WTC11 (cell line): Measurements from ENCODE around the gene PRR22. TPM values are rescaled to one million over a fixed set of nuclear protein-coding genes. Genes with fewer than 3 reads are reported as not detected.

ENCODE experiments used
- ATAC-seq: fragments of 200-7000 bp; cut with Tn5 transposase; 2 replicates; pipeline ENCODE4 v1.10.0; 2021; ENCODE audit warnings: mild to moderate bottlenecking, moderate library complexity
- CTCF ChIA-PET: fragments of 300-600 bp; sonication (Branson Sonifier 250); formaldehyde crosslinking; loops from one replicate; lab custom pipeline; 2021; ENCODE audit warnings: antibody characterized with exemption; lab: Charles Lee
- POLR2A ChIA-PET: fragments of 350-600 bp; sonication (Branson Sonifier 250); formaldehyde crosslinking; loops from one replicate; lab custom pipeline; 2021; ENCODE audit warnings: antibody characterized with exemption; lab: Charles Lee
- DNase-seq: peaks from one replicate; pipeline ENCODE4 v3.0.0; 2021; ENCODE audit warnings: low spot score
- H3K27ac Mint-ChIP-seq: 2 replicates; pipeline ENCODE4 v1.8.0; 2021; ENCODE audit warnings: mixed read lengths
- H3K27me3 Mint-ChIP-seq: 2 replicates; pipeline ENCODE4 v1.8.0; 2021; ENCODE audit warnings: low read depth, mild to moderate bottlenecking, moderate library complexity, mixed read lengths
- H3K36me3 Mint-ChIP-seq: 2 replicates; pipeline ENCODE4 v1.8.0; 2021; ENCODE audit warnings: mixed read lengths
- H3K4me1 Mint-ChIP-seq: 2 replicates; pipeline ENCODE4 v1.8.0; 2022; ENCODE audit warnings: mixed read lengths
- H3K4me3 Mint-ChIP-seq: 2 replicates; pipeline ENCODE4 v1.8.0; 2021; ENCODE audit warnings: mild to moderate bottlenecking, moderate library complexity, mixed read lengths
- H3K9me3 Mint-ChIP-seq: 2 replicates; pipeline ENCODE4 v1.8.0; 2021; ENCODE audit warnings: mixed read lengths
- ARID4B ChIP-seq: sonication (generic); formaldehyde crosslinking; IDR thresholded peaks from 2 replicates; pipeline ENCODE4 v1.8.0; 2023; ENCODE audit warnings: missing genetic modification reagents, mild to moderate bottlenecking, borderline replicate concordance
- ELF4 ChIP-seq: sonication (generic); formaldehyde crosslinking; IDR thresholded peaks from 2 replicates; pipeline ENCODE4 v1.8.1; 2022; ENCODE audit warnings: low read depth, mild to moderate bottlenecking, moderate library complexity, missing genetic modification reagents
- GABPB1 ChIP-seq: sonication (generic); formaldehyde crosslinking; IDR thresholded peaks from 2 replicates; pipeline ENCODE4 v1.8.1; 2023; ENCODE audit warnings: mild to moderate bottlenecking, missing genetic modification reagents
- MAX ChIP-seq: sonication (generic); formaldehyde crosslinking; IDR thresholded peaks from 2 replicates; pipeline ENCODE4 v1.8.0; 2022; ENCODE audit warnings: mild to moderate bottlenecking, missing genetic modification reagents
- NFE2L1 ChIP-seq: sonication (generic); formaldehyde crosslinking; IDR thresholded peaks from 2 replicates; pipeline ENCODE4 v1.8.1; 2023; ENCODE audit warnings: missing genetic modification reagents
- PRDM15 ChIP-seq: sonication (generic); formaldehyde crosslinking; IDR thresholded peaks from 2 replicates; pipeline ENCODE4 v1.8.0; 2022; ENCODE audit warnings: missing genetic modification reagents
- PREB ChIP-seq: sonication (generic); formaldehyde crosslinking; IDR thresholded peaks from 2 replicates; pipeline ENCODE4 v1.8.1; 2022; ENCODE audit warnings: mild to moderate bottlenecking, missing genetic modification reagents, moderate library complexity, borderline replicate concordance
- ZMAT4 ChIP-seq: fragments of 250-450 bp; sonication (Bioruptor Pico); IDR thresholded peaks from 2 replicates; pipeline ENCODE4 v1.9.0; 2021; ENCODE audit warnings: mild to moderate bottlenecking
- ZNF512 ChIP-seq: sonication (generic); formaldehyde crosslinking; IDR thresholded peaks from 2 replicates; pipeline ENCODE4 v1.8.1; 2022; ENCODE audit warnings: missing genetic modification reagents, borderline replicate concordance
- ZNF532 ChIP-seq: fragments of 250-450 bp; sonication (Bioruptor Pico); IDR thresholded peaks from 2 replicates; pipeline ENCODE4 v1.9.0; 2021; ENCODE audit warnings: mild to moderate bottlenecking, borderline replicate concordance
- ZNF671 ChIP-seq: fragments of 250-450 bp; sonication (Bioruptor Pico); IDR thresholded peaks from 2 replicates; pipeline ENCODE4 v1.8.0; 2021; ENCODE audit warnings: mild to moderate bottlenecking
- total RNA-seq: library from RNA; stranded (reverse); gene quantifications from 3 replicates; pipeline ENCODE4 v1.2.3, GENCODE V29; 2021

Gene PRR22
- total RNA-seq, 1 experiment from 2014 or later = 3.3 TPM

- TF ChIP-seq PRDM15 = no peak
- TF ChIP-seq PREB (CRISPR knock-in tag) = no peak
- no peak for TF ChIP-seq ELF4 (CRISPR knock-in tag)
These were observed 24.9 kb upstream of the PRR22 start (continued) for GRCh38 chr19:5809469-5809868.

GRCh38 chr19:5809053-5809452 is 24.5 kb upstream of the PRR22 start:
- Mint-ChIP-seq H3K36me3 (no peaks in the 10 kb centered on the region), H3K27ac (no peak overlapping the region), H3K4me1 (peaks cover 5% of the 10 kb centered on the region; the same call in 1 of the 2 replicates), H3K4me3 (no peak overlapping the region), H3K27me3 (peaks cover 13% of the 10 kb centered on the region), H3K9me3 (no peaks in the 10 kb centered on the region)
- ATAC-seq (no peak), DNase-seq (no peak)
- TF ChIP-seq GABPB1 = peak; percentile 82
- TF ChIP-seq ZNF532 (CRISPR knock-in tag) = no peak
- no peak for TF ChIP-seq MAX (CRISPR knock-in tag)
- TF ChIP-seq ZMAT4 (CRISPR knock-in tag) = no peak
- no peak for TF ChIP-seq ZNF671
- no peak for TF ChIP-seq ZNF512
- TF ChIP-seq ARID4B (CRISPR knock-in tag) = no peak
- no peak for TF ChIP-seq NFE2L1 (CRISPR knock-in tag)
- POLR2A ChIA-PET = interaction anchor here (0.6 to 1.1 kb wide), 2 partner anchors 19 to 549 kb away, joined by 3 read pairs; no protein-coding TSS in a partner anchor
- CTCF ChIA-PET = interaction anchor here (1.0 to 4.1 kb wide), 3 partner anchors 19 to 213 kb away, joined by 3 to 19 read pairs (median 7); no protein-coding TSS in a partner anchor
